ENCODE data around the gene GZMM.

- TF ChIP-seq POLR2A (IDR thresholded peaks at IDR 0.05) (no peak), CTCF (IDR thresholded peaks at IDR 0.05) (no peak)
Observed at GRCh38 chr19:596263-596655, 52.4 kb downstream of the GZMM start.
